ENCODE data around the gene SETD6.
A peak's percentile ranks its signal among the peaks of the same experiment; 100 is the strongest.

The SETD6 gene

DNA sequence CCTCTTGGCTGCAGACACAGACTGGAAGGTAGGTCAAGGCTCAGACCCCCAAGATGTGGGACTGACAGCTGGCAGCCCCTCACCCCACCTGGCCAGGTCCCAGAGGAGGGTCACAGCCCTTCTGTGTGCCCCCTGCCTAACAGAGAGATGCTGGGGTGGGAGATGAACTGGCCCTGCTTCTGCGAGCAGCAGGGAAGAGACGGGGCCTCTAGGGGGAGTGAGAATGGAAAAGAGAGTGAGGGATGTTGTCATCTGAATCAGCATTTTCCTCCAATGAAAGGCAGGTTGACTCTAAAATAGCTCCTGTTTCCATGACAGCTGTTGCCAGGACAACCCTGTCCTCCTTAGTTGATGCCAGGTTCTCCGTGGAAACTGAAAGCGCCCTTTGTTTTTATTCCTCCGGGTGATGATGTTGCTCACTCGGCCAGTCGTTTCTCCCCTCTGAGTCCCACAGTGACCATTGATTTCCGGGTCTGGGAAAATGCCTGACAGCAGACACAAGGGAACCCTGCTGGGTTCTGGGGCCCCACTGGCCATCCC, 20.3 kb upstream of the SETD6 start:
- peak; percentile 24 for DNase-seq (ENCODE audit: low read depth)

DNA sequence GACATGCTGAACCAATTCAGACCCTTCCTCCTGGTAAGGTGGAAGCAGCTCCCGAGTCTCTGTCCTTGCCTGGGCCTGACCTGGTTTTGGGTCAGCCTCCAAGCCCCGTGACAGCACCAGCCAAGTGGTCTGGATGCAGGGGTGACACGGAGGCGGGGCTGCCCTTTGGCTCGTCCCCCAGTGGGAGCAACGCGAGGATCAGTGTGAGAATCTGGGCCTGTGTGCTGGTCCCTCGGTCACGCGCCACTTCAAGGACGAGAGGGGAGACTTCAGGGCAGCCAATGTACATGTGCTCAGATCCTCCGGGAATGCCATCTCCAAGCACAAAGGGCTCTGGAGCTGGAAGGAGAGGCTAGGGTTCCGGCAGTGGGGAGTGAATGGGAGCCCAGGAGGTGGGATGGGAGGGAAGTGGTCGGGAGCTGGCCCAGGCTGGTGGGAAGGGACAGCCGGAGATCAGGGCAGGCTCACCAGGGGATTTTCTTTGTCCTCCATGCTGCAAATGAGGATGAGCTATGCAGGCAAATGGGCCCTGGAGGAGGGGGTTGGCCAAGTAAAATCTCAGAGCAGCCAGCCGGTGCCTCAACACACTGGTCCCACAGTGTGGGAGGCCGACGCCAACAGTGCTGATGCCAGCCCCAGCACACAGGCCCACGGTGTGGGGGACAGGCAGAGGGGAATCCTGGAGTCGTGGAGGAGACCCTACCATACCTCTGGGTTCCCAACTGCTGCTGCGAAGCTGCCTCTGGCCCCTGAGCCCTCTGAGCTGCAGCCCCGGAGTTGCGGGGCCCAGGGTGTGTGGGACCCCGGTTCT, 19.6 kb upstream of the SETD6 start:
- DNase-seq (ENCODE audit: low read depth): no peak

DNA sequence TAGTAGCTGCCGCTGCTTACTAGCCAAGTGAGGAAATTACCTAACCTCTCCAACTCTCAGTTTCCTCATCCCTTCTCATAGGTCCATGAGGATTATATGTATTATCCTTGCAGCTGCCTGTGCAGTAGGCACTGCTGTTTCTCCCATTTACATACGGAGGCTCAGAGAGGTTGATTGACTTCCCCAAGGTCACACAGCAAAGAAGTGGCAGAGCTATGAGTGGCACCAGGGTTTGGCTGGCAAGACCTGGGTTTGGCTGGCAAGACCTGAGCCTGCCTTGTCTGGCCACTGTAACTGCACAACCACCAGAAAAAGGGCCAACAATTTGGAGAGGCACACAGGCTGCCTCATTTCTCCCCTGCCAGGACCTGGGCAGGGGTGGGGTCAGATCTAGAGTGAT, 17.8 kb upstream of the SETD6 start:
- no peak for DNase-seq (ENCODE audit: low read depth)

DNA sequence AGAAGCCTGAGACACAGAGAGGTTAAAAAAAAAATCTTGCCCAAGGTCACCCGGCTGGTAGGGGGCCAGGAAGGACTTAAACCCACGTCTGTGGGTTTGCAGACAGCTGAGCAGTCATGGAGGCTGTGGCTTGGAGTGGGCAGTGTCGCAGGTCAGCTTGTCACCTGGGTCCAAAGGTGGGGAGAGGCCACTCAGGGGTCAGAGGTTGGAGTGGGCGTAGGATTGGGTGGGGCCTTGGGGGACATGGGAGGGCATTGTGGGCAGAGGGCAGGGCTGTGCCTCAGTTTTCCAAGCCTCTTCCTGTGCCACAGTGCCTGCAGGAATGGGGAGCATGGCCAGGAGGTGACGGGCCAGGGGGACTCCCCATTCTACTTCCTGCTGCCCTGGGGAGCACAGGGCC, 17.4 kb upstream of the SETD6 start:
- no peak for DNase-seq (ENCODE audit: low read depth)

DNA sequence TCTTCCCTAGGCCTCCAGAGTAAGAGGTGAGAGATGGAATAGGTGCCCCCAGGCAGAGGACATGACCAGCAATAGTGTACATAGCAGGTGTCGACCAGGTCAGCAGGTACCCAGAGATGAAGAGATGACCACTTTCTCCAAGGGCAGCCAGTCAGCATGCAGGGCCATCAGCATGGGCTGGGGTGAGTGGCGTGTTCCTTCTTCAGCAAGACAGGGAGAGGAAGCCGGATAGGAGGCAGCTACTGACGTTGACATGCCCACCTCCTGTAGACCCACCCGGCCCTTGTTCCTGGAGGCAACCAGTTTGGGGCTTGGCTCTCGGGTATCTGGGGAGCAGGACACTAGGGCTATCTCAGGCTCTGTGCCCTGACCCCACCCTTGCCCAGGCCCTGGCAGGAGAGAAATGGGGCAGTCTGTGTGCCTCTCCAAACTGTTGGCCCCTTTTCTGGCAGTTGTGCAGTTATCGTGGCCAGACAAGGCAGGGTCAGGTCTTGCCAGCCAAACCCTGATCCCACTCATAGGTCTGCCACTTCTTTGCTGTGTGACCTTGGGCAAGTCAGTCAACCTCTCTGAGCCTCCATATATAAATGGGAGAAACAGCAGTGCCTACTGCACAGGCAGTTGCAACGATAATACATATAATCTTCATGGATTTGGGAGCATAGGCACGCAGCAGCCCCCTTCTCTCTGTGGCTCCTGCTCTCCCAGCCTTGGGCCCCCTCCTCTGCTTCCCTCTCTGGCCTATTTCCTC, 16.8 kb upstream of the SETD6 start:
- no peak for DNase-seq (ENCODE audit: low read depth)

DNA sequence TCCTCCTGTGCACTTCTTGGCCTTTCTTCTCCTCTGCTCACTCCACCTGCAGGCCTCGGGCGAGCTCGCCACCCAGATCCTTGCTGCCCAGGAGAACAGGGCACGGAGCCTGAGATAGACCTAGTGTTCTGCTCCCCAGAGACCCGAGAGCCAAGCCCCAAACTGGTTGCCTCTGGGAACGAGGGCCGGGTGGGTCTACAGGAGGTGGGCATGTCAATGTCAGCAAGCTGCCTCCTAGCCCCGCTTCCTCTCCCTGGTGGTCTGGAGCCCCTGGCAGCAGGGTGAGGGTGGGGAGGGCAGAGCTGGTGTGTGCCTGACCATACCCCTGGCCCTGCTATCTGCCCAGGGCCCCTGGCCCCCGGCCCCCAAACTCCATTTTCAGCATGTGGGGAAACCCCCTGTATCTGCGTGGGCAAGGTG, 16.2 kb upstream of the SETD6 start:
- DNase-seq (ENCODE audit: low read depth): no peak

DNA sequence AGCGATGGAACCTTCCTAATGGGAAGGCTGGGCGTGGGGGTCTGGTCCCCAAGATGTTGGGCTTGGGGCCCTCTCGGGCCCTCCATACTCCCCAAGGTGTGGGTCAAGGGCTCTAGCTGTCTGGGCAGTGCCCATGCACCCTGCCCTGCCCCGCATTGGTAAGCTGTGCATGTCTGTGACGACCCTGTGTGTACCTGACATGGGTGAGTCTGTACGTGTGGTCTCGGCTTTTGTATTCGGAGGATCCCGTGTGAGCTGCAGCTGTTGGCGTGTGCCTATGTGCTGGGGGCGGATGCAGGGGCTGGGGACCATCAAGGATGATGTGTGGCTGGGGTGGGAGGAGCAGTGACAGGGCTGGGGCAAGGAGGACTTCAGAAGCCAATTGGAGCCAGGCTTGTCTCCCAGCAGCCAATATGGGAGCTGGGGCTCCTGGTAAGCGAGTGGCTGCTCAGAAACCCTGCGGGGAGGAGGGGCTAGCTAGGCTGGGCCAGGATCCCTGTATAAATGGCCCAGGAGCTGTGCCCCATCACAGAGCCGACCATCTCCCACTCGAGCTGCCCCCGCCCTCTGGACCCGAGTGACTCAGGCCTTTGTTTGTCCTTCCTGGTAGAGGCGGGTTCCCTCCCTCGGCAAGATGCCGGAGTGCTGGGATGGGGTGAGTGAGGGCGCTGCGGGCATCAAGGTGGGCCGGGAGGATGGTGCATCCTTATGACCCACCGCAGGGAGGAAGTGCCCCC, 15.5 kb upstream of the SETD6 start, which contains the start of gene NDRG4:
TSS of gene NDRG4 (plus strand) at position 529 of the 737 bp plus-strand sequence. CDS start at position 635, 106 bp downstream.
- DNase-seq (ENCODE audit: low read depth): no peak

DNA sequence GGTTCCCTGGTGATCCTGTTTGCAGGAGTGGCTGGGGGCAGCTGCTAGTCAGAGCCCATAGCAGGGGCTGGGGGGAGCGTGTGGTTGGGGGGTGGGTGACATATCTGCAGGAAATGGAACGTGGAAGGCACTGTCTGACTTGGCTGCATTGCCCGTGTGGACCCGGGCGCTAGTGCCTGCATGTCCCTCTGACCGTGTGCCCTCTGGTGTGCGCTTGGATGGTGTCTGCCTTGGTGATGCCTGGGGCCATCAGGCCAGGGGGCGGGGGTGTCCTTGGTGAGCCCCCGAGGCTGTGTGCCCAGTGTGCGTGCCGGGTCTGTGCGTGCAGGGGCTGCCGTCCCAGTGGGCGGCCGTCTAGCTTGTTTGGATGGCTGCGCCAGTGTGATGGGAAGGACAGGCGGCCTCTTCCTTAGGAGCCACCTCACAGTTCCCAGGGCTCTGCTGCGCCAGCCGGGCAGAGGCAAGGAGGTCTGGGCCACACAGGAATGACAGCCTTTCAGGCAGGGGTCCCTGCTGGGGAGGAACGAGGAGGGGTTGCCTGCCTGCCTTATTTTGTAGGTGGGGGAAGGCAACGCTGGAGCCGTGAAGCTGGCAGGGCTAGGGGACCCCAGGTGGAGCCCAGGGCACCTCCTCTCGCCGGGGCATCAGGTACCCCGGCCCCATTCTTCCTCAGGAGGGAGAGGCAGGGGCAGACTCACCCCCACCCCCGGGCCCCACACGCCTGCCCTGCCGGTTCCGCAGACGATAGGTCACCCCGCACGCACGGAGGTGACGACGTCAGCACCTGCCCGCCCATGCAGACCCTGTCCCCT, 14.7 kb upstream of the SETD6 start:
- DNase-seq (ENCODE audit: low read depth): no peak

DNA sequence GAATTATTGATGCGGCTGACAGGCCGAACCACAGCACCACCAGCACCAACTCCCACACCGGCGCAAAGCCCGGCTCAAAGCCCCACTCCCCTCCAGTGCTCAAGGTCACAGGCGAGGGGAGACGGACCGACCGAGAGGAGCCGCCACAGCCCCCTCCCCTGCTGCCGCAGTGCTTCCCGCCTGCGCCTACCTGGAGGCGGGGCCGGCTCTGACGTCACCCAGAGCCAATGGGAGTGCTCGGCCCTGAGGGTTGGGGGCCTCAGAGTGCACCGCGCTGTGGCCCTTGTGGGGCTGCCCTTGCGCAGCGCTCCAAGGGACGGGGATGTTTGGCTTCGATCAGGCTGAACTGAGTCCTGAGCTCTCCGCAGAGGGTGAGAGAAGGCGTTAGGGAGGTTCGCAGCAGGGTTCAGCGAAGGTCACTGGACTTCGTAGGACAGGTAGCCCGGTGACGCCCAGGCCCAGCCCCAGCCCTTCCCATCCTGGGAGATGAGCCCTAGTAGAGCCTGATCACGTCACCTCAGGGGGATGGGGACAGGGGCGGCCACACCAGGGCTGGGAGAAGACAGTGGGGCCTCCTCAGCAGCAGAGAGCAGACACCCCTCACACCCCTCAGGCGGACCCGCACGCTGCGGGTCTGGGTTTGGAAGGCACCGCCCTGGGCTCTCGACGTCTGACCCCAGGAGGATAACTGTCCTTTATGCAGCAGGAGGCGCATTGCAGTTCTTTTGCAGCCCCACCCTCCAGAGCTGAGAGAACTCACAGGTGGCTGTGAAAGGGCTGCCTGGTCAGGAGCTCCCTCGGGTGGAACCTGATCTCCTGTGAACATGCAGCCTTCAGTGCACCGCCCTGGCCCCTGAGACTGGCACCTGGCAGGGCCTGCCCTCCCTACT, 13.8 kb upstream of the SETD6 start:
- no peak for DNase-seq (ENCODE audit: low read depth)

DNA sequence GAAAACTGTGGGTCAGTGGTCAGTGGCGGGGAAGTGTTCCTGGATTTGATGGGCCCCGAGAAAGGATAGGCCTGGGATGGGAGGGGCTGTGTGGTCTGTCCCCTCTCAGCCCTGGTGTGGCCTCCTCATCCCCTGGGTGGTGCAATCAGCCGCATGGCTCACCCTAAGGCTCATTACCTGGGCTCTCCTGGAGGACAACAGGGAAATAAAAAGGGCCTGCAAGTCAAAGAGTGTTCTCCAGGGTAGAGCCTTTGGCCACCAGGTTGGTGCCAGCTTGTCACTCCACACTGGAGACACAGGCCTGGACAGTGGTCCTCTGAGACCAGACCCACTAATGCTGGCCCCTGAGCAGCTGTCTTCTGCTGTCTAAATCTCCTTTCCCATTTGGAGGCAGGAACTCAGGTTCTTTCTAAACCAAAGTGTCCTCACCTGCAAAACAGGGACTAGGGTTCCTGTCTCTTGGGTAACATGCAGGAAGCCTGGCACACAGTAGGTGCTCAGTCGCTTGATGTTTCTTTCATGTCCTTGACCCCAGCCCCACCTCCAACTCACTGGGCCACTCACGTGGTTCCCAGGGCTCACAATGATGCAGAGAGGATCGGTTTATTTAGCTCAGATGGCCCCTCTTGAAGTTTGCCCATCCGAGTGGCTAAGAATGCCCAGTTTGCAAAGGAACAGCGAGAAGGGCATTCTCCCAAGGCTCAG, 12.9 kb upstream of the SETD6 start:
- DNase-seq (ENCODE audit: low read depth): no peak

DNA sequence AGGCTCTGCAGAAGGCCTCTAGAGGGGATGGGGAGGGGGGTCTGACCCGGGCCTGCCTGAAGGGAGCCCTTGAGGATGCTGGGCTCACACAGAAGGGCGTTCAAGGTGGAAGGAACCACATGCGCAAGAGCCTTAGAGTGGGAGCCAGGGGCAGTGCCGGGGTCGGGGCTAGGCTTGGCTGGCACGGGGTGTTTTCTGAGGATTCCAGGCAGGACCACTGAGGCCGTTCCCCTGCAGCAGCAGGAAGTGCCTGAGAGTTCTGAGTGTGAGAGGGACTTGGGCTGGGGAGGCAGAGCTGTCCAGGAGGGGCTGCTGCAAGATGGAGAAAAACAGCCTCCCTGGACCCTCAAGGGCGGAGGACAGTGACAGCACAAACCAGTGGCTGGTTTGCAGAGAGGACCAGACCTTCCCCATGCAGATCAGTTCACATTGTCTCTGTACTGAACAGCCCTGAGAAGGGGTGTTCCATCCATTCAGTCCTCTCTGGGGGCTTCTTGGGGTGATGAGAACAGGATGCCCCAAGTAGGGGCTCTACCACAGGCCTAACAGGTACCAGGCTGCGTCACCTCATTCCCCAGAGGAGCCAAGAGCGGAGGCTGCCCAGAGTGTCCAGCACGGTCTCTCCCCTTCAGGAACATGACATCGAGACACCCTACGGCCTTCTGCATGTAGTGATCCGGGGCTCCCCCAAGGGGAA, 12.0 kb upstream of the SETD6 start:
- no peak for DNase-seq (ENCODE audit: low read depth)

DNA sequence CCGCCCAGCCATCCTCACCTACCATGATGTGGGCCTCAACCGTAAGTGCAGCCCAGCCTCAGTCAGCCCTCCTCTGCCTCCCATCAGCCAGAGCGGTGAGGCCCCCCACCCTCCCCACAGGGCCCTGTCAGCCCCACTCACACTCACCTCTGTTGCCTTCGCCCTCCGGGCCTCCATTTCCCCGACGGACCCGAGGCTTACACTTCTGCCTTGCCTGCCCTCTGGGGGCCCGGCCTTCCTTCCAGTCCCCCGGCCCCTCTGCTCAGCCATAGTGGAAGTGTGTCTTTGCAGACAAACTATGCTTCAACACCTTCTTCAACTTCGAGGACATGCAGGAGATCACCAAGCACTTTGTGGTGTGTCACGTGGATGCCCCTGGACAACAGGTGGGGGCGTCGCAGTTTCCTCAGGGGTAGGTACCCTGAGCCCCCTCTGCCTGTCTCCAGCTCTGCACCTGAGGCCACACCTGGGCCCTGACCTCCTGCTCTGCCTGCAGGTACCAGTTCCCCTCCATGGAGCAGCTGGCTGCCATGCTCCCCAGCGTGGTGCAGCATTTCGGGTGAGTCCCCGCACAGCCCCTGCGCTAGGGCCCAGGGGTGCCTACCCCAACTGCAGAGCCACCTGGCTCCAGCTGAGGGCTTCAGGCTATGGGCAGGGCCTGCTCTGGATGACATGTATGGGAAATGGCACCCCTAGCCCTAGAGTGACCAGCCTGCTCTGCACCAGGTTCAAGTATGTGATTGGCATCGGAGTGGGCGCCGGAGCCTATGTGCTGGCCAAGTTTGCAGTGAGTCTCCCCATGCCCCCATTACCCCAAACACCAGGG, 11.2 kb upstream of the SETD6 start:
- DNase-seq (ENCODE audit: low read depth): no peak

DNA sequence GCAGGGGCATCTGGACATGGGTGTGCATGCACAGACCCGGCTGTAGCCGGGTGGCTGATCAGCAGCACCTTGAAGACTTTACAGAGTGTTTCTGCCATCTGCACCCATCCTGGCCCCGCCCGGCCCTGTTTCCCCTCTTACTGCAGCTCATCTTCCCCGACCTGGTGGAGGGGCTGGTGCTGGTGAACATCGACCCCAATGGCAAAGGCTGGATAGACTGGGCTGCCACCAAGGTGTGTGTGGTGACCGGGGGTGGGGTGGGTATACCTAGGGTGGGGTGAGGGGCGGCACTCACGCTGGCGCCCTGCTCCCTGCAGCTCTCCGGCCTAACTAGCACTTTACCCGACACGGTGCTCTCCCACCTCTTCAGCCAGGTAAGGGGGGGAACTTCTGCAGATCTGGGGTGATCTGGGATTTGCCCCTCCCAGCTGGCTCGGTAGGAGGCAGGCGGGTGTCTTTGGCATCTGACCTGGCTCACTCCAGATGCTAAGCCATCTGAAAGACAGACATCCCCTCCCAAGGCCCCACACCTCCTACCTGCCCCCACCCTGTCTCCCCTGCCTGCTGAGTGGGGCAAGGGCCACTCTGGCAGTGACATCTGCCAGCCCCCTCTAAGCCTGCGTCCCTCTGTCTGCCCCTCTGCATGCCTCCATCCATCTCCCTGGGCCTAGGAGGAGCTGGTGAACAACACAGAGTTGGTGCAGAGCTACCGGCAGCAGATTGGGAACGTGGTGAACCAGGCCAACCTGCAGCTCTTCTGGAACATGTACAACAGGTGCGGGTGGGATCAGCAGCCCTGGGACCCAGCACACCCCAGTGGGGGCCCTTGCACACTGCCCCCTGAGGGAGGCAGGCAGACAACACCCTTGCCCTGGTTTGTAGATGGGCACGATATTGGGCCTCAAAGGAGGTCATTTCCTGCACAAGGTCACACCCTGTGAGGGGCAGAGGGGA, 8.8 kb upstream of the SETD6 start:
- DNase-seq (ENCODE audit: low read depth): no peak

DNA sequence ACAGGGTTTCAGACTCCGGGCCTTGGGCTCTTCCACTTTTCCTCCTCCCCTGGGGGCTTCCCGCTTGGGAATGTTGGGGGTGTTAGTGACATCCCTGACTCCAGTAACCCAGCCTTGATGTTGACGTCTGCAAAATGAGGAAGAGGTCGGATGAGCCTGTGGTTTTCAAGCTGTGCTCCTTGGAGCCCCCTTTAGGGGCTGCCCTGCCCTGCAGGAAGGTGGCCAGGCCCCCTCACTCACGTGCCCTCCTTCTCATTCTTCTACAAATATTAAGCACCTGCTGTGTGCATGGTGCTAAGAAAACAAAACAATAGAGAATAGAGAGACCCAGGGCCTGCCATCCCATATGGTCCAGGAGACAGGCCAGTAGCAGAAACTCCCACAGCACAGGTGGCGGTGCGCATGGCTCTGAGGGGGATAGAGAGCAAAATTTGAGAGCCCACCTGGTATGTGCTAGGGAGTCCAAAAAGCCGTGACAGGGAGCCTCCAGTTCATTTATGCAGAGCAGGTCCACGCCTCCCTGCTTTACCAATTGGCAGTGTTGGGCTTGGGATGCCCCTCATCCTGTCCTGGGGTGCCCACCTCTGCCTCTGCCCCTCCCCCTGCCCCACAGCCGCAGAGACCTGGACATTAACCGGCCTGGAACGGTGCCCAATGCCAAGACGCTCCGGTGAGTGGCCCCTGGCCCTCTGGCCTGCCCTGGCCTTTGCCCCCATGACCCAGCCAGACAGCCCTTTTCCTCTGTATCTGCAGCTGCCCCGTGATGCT, 7.9 kb upstream of the SETD6 start:
- no peak for DNase-seq (ENCODE audit: low read depth)

DNA sequence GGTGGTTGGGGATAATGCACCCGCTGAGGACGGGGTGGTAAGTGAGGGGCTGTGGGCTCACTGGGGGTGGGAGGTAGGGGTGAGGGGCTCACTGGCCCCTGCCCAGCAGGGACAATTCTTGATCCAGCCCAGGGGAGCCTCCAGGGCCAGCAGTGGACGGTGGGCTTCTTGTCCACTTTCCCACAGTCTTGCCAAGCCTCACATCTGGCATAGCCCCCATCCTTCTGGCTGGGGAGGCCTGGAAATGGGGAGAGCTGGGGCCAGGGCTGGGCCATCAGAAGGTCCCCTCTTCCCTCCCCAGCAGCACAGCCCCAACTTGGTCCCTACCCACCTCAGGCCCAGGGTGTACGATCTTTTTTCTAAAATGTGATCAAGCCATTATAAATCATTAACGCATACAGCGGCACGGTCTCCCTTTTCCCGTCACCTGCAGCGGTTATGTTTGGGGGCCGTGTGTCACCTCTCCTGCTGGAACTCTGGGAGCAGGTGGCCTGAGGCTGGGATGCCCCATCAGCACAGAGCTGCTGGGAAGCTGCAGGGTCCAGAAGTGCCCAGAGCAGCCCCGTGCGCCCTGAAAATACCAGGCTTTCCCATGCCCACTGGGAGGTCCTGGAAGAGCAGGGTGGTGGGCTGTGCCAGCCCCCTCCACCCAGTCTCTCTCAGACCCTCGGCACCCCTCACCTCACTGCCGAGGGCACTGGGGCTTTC, 7.2 kb upstream of the SETD6 start:
- DNase-seq (ENCODE audit: low read depth): no peak
